GM18508 (cell line): ENCODE results near the gene LRP3.
"Not testable (repeated sequence)": the region's sequence is repeated elsewhere in the genome, so short reads cannot be mapped to it uniquely, and the experiment has no call there.

Source experiments
- ATAC-seq: cut with Tn5 transposase; IDR thresholded peaks from one replicate; pipeline ENCODE4 v1.9.1; 2021; ENCODE audit warnings: moderate number of reproducible peaks; ENCODE audit not compliant: insufficient read depth, unreplicated experiment

LRP3 gene

DNA sequence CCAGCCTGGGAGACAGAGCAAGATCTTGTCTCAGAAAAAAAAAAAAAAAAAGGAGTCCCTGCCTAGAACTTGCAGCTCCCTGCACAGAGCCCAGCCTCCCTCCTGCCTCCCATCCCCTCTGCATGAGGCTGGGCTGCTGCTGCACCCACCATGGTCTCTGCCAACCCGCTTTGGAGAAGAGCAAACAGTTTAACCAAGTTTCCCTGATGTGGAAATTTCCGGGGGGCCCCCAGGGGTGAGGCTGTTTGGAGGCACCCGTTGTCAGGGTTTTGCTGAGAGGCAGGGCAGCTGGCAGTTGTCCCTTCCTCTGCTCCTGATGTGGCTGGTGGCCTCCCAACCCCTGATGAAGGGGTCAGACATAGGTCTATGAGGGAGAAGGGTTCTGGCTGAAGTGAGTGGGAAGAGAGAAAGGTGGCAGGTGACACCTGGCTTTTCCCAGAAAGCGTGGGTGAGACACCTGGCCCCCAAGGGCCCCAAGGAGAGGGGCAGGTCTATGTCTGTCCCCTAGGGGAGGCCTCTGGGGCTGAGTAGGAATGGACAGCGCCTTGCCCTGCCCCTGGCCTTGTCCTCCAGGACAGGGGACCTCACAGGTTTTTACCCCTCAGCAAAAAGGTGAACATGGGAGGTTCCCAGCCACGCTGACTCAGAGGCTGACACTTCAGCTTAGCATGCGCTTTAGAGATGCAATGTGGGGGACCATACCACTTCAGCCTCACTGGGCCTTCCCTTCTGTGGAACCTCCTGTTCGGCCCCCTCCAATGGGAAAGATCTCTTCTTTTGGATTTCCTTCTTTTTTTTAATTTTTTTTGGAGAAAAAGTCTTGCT, 5.5 kb downstream of the LRP3 start:
- no peak for ATAC-seq

DNA sequence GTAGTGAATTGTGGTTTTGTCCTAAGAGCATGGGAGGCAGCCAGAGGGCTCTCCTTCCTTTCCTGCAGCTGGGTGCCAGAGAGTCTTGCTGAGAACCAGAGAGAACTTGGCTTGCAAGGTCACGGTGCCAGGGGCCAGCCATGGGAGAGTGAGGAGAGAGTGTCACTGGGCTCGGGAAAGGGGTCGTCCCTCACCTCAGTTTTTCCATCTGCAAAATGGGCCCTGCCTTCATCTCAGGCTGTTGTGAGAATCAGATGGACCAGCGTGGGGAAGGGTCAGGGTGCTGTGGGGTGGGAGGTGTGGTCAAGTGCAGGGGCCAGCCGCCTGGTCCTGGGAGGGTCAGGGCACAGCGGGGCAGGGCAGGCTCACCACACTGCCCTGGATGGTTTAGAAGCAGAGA, 7.3 kb downstream of the LRP3 start:
- ATAC-seq, result no peak

DNA sequence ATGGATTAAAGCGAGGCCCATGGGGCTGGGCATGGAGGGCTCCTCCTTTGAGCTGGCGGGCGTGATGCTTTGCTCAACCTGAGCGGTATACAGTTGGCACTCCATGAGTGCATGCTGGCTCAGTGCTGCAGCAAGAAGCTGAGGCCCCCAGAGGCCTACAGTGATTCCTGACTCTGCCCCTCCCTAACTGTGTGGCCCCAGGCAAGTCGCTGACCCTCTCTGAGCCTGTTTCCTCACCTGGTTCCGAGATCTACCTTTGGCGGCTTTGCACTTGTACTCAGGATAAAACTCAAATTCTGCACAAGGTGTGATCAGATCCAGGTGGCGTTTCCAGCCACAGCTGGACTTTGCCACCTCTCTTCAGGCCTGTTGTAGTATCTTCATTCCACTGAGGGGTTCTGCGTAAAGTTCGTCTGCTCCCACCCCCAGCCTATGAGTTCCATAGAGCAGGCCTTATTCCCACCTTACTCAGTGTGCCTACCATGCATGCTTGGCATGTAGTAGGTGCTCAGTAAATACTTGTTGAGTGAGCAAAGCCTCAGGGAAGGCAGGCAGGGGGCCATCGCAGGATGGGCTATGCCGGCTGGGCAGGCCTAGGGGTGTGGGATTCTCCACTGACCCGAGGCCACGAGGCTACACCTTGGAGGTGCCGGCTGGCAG, 7.9 kb downstream of the LRP3 start:
- no peak for ATAC-seq

- ATAC-seq, result no peak
Measured at GRCh38 chr19:33202546-33203507, 8.7 kb downstream of the LRP3 start.

DNA sequence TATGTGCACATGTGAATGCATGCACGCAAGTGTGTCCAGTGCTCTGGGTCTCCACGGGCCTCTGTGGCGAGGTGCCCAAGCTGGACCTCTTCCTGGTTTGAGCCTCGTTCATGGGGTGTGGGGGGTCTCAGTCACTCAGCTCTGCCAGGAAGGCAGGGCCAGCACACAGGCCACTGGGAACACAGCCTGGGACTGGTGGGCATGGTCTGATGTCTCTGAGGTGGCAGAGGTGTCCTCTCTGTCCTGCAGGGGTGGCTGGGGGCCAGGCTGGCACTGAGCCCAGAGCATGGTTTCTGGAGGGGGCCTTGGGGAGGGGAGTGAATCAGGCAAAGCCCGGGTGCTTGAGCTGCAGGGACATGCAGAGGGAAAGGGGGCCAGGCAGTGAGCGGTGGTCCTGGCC, 9.4 kb downstream of the LRP3 start:
- ATAC-seq, result no peak

DNA sequence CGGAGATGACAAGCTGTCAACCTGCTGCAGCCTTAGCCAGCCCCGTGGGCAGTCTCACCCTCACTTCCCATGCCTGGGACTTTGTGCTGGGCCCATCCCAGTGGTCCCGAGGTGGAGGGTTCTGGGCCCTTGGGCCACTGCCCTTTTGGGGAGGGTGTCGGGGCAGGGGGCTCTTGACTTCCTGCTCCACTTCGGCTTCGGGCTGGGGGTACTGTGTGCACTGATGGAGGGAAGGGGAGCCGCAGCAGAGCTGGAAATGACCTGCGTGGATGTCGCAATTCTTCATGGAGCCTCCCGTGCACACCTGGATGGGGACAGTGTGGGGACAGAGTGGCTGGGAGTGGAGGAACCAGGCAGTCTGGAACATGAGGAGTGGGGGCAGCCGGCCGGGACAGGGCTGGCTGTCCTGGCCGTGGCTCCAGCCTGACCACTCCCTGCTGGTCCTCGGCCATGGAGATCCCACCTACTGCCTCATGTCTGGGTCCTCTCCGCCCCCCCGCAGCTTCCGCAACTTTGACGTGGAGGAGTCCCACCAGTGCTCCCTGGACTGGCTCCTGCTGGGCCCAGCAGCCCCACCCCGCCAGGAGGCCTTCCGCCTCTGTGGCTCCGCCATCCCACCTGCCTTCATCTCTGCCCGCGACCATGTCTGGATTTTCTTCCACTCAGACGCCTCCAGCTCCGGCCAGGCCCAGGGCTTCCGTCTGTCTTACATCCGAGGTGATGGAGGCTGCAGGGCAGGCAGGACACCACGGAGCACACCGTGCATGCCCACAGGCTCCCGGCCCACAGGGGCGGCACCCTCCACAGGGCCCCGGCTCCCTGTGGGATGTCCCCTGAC, 10.2 kb downstream of the LRP3 start:
- no peak for ATAC-seq

DNA sequence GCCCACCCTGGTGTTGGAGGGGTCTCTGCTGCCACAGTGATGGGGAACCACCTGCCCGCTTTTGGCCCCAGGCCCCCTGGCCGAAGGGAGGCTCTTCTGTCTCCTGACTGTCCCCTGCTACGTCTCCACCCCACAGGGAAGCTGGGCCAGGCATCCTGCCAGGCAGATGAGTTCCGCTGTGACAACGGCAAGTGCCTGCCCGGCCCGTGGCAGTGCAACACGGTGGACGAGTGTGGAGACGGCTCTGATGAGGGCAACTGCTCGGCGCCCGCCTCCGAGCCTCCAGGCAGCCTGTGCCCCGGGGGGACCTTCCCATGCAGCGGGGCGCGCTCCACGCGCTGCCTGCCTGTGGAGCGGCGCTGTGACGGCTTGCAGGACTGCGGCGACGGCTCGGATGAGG, 11.0 kb downstream of the LRP3 start:
- no peak for ATAC-seq

DNA sequence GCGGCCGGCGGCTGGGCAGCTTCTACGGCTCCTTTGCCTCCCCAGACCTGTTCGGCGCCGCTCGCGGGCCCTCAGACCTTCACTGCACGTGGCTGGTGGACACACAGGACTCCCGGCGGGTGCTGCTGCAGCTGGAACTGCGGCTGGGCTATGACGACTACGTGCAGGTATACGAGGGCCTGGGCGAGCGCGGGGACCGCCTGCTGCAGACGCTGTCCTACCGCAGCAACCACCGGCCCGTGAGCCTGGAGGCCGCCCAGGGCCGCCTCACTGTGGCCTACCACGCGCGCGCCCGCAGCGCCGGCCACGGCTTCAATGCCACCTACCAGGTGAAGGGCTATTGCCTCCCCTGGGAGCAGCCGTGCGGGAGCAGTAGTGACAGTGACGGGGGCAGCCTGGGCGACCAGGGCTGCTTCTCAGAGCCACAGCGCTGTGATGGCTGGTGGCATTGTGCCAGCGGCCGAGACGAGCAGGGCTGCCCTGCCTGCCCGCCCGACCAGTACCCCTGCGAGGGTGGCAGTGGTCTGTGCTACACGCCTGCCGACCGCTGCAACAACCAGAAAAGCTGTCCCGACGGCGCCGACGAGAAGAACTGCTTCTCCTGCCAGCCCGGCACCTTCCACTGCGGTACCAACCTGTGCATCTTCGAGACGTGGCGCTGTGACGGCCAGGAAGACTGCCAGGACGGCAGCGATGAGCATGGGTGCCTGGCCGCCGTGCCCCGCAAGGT, 11.6 kb downstream of the LRP3 start:
- ATAC-seq, result no peak

DNA sequence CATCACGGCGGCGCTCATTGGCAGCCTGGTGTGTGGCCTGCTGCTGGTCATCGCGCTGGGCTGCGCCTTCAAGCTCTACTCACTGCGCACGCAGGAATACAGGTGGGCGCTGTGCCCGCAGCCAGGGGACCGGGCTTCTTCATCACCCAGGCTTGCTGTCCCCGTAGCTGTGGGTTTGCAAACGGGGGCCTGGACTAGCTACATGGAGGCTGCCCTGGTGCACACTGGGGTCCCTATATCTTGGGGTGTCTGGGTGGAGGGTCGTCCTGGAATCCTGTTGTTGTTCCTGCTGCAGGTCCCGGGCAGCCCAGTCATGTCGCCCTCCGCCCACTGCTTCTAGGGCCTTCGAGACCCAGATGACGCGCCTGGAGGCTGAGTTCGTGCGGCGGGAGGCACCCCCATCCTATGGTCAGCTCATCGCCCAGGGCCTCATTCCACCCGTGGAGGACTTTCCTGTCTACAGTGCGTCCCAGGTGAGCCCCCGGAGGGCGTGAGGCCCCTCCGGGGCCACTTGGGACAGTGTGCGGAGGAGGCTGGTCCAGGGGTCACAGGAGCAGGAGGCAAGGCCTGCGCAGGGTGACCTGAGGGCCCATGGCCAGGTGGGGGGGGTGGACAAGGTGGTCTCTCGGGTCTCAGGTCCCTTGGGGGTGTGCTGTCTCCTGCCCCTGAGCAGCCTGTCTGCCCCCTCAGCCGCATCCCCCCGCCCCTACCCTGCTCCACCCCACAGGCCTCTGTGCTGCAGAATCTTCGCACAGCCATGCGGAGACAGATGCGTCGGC, 12.3 kb downstream of the LRP3 start:
- ATAC-seq, result no peak

GRCh38 chr19:33207040-33207620, 13.0 kb downstream of the LRP3 start:
- no peak for ATAC-seq

DNA sequence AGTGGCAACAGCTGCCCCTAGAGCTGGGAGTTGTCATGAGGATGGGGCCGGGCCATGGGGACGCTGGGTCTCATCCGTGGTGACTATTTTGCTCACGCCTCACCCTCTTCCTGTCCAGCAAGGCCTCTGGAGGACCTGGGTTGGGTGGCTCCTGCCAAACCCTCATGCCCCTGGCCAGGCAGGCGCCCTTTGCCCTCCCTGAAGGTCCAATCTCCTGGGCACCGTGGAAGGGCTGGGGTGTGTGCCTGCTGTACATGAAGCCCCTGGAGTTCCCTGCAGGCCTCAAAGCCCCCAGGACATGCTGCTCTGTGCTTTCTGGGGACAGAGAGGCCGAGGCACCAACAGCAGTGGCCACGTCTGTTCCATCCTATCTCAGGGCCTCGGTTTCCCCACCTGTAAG, 13.8 kb downstream of the LRP3 start:
- ATAC-seq, result no peak

DNA sequence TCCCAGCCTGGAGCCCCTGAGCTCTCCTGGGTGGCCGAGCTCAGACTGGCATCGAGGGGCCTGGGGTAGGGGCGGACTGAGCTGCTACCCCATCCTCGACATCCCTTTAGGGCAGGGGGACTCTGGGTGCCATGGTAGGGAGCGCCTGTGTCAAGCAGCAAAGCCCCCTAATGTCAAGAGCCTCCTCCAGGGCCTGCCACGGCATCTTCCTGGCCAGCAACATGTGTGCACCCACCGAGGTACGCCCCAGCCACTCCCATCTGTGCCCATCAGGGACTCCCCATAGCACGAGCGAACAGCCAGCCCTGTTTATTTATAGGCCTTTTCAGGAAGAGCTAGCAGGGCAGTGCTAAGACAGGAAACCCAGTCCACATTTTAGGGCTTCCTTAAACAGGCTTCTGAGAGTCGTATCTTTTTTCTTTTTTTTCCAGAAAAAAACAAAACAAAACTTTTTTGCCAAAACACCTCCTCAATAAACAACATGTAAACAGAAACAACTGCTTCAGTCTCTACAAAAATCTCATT, 14.3 kb downstream of the LRP3 start:
- no peak for ATAC-seq

DNA sequence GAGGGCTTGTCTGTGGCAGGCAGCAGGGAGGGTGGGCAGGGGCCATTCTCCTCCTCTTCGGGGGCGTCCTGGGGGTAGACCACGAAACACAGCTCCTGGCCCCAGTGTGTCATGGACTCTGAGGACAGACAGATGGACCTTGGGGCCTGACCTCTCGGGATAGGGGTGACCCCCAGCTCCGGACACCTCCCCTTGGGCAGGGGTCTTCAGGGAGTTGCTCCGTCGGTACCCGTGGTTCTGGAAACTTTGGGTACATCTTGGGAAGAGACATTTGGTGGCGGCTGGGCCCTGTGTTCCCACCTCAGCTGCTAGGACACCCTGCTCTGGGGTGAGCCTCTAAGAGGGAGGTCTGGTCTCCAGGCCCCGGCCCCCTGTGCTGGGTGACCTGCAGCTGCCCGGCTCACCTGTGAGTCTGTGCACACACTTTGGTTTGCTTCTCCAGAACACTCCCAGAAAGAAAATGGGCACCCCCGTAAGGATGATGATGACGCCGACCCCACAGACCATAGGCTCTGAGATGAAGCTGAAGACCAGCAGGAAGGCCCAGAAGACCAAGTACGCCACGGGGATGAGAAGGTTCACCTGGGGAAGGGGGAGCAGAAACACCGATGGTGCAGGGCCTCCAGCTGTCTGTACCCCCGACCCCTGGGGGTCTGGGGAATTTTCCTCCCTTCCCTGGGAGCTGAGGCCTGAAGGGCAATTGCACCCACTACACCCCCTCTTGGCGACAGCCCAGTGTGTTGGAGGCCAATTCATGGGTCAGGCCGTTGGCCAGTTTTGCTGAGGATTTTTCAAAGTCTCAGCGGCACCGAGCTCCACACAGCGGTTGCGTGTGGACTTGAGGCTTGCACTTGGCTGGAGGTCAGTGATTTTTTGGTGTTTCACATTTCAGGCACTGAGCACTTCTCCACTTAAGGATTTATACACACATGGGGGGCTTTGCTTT, 15.0 kb downstream of the LRP3 start:
- no peak for ATAC-seq

GRCh38 chr19:33209850-33210230, 15.7 kb downstream of the LRP3 start:
- not testable (repeated sequence) for ATAC-seq

GRCh38 chr19:33210266-33210940, 16.3 kb downstream of the LRP3 start:
- ATAC-seq, result no peak

DNA sequence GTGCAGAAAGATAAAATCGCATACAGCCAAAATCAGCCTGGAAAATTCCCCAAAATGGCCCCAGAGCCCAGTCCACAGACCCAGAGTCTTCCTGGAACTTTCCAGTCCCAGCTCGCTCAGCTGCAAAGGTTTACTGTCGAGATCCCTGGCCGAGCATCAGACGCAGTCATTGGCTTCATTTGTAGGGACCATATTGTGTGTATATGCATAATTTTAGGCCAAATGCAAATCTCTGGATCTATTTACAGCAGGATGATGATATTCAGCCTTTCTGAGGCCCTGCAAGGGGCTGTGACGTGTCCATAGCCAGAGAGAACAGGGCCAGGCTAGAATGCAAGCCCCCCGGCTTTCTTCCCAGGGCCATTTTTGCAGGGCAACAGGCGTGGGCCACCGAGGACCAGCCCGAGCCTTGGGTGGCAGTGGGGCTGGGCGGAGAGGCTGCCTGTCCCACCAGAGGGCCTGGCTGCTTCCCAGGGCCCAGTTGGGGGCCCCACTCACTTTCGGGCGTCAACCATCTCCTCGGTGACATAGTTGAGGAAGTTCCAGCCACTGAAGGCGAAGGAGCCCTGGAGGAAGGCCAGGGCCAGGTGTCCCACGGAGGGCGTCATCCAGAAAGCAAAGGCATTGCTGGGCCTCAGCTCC, 17.8 kb downstream of the LRP3 start:
- no peak for ATAC-seq
